Transverse colon (tissue), 3 donors: ENCODE results near the gene UGT2A3.

Experiments used
- CTCF ChIP-seq, 5 experiments: fragments of 200-600 bp in 3 of 5; fragments of 450-650 bp in 2 of 5; sonication (generic) in 3 of 5; IDR thresholded peaks; 1 replicate in 2 of 5; 2 replicates in 3 of 5; pipeline ENCODE4 v1.5.1; 2016 to 2017; ENCODE audit warnings: antibody characterized with exemption in 5 of 5, inconsistent platforms in 3 of 5, mild to moderate bottlenecking in 2 of 5, moderate library complexity in 1 of 5
- EP300 ChIP-seq: sonication (generic); formaldehyde crosslinking; IDR thresholded peaks from one replicate; pipeline ENCODE4 v1.6.1; 2017; ENCODE audit warnings: antibody characterized with exemption, low read depth
- POLR2A ChIP-seq: fragments of 450-650 bp; IDR thresholded peaks from one replicate; pipeline ENCODE4 v1.6.1; 2016; ENCODE audit warnings: antibody characterized with exemption, mild to moderate bottlenecking, moderate library complexity

- TF ChIP-seq CTCF (IDR thresholded peaks at IDR 0.05): no peak
- no peak for TF ChIP-seq POLR2A
- TF ChIP-seq EP300: no peak
Measured at GRCh38 chr4:68907788-68908700, 43.6 kb downstream of the UGT2A3 start.
